ENCODE measurements around the gene KCNT1. TPM values are rescaled to one million over a fixed set of nuclear protein-coding genes. Genes with fewer than 3 reads are reported as not detected.

The KCNT1 gene
- polyA plus RNA-seq, 4 donors = 0.07 to 0.22 (median 0.14) TPM

- no peak for DNase-seq (ENCODE audit: low read depth in 4 of 4, low spot score in 3 of 4)
These were observed 111.8 kb downstream of the KCNT1 start for GRCh38 chr9:135813671-135814290.

- DNase-seq (ENCODE audit: low read depth in 4 of 4, low spot score in 3 of 4) = no peak
These were observed 112.6 kb downstream of the KCNT1 start for GRCh38 chr9:135814421-135815095.

- no peak for DNase-seq (ENCODE audit: low read depth in 4 of 4, low spot score in 3 of 4)
These were observed 113.4 kb downstream of the KCNT1 start for GRCh38 chr9:135815413-135815812.

- DNase-seq (ENCODE audit: low read depth in 4 of 4, low spot score in 3 of 4) = peak in 1 of 4 donors; percentile 17
These were observed 114.1 kb downstream of the KCNT1 start for GRCh38 chr9:135815830-135816650.

- DNase-seq (ENCODE audit: low read depth in 4 of 4, low spot score in 3 of 4) = no peak
These were observed 114.6 kb downstream of the KCNT1 start for GRCh38 chr9:135816651-135816970.

GRCh38 chr9:135817951-135818717, 116.1 kb downstream of the KCNT1 start:
- DNase-seq (ENCODE audit: low read depth in 4 of 4, low spot score in 3 of 4) = no peak

- DNase-seq (ENCODE audit: low read depth in 4 of 4, low spot score in 3 of 4) = no peak
These were observed 116.9 kb downstream of the KCNT1 start for GRCh38 chr9:135818718-135819475.

- no peak for DNase-seq (ENCODE audit: low read depth in 4 of 4, low spot score in 3 of 4)
These were observed 117.9 kb downstream of the KCNT1 start for GRCh38 chr9:135819905-135820304.

GRCh38 chr9:135820661-135821060, 118.7 kb downstream of the KCNT1 start:
- DNase-seq (ENCODE audit: low read depth in 4 of 4, low spot score in 3 of 4) = no peak

- DNase-seq (ENCODE audit: low read depth in 4 of 4, low spot score in 3 of 4) = no peak
These were observed 119.1 kb downstream of the KCNT1 start for GRCh38 chr9:135821116-135821515.

GRCh38 chr9:135821733-135822373, 119.9 kb downstream of the KCNT1 start:
- no peak for DNase-seq (ENCODE audit: low read depth in 4 of 4, low spot score in 3 of 4)

GRCh38 chr9:135822374-135822755, 120.4 kb downstream of the KCNT1 start:
- no peak for DNase-seq (ENCODE audit: low read depth in 4 of 4, low spot score in 3 of 4)

- no peak for DNase-seq (ENCODE audit: low read depth in 4 of 4, low spot score in 3 of 4)
These were observed 121.1 kb downstream of the KCNT1 start for GRCh38 chr9:135823036-135823435.

GRCh38 chr9:135825435-135826187, 123.6 kb downstream of the KCNT1 start:
- no peak for DNase-seq (ENCODE audit: low read depth in 4 of 4, low spot score in 3 of 4)

- DNase-seq (ENCODE audit: low read depth in 4 of 4, low spot score in 3 of 4) = no peak
These were observed 124.2 kb downstream of the KCNT1 start for GRCh38 chr9:135826188-135826545.

GRCh38 chr9:135827301-135827700, 125.3 kb downstream of the KCNT1 start:
- no peak for DNase-seq (ENCODE audit: low read depth in 4 of 4, low spot score in 3 of 4)

GRCh38 chr9:135827866-135828580, 126.0 kb downstream of the KCNT1 start:
- no peak for DNase-seq (ENCODE audit: low read depth in 4 of 4, low spot score in 3 of 4)

- no peak for DNase-seq (ENCODE audit: low read depth in 4 of 4, low spot score in 3 of 4)
These were observed 126.7 kb downstream of the KCNT1 start for GRCh38 chr9:135828656-135829055.

GRCh38 chr9:135830496-135830895, 128.5 kb downstream of the KCNT1 start:
- no peak for DNase-seq (ENCODE audit: low read depth in 4 of 4, low spot score in 3 of 4)
